GM11168 (cell line): ENCODE results near the gene TBCD.
"Not testable (repeated sequence)": the region's sequence is repeated elsewhere in the genome, so short reads cannot be mapped to it uniquely, and the experiment has no call there.

Experiments
- in situ Hi-C: fragments of 300-500 bp; cut with MboI; formaldehyde crosslinking; loops from one replicate; pipeline ENCODE4 v1.12.0; 2022; ENCODE audit warnings: low sequenced_read_pairs; ENCODE audit not compliant: unreplicated experiment

The TBCD gene

DNA sequence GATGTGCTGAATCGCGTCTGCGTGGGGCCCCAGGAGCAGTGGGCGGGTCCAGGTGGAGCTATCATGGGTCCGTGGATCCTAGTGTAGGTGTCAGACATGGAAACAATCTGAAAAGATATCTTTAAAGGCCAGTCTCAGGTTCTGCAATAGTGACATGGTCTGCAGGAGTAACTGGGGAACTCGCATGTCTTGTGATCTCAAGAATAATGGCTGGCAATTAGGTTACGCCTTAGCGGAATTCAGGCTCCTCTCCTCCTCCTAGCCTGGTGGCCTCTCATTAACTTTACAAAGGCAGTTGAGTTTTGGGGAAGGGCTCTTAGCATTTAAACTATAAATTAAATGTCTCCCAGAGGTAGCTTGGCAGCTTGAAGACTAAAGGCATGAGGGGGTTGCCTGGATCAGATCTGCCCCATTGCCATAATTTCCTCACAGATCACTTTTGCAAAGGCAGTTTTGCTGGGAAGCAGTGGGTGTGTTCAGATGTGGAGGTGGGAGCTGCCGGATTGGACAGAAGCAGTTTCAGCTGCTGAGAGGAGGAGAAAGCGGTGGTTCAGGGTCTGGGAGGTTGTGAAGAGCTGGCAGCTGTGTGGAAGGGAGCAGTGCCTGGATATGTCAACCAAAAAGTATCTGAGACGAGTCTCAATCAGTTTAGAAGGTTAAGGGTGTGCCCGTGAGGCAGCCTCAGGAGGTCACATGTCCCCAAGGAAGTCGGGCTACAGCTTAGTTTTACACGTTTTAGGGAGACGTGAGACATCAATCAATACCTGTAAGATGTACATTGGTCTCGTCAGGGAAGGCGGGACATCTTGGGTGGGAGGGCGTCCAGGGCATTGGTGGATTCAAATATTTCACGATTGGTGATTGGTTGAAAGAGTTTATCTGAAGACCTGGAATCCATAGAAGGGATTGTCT is 2.7 kb downstream of the TBCD start:
- in situ Hi-C loops = no loop called here

DNA sequence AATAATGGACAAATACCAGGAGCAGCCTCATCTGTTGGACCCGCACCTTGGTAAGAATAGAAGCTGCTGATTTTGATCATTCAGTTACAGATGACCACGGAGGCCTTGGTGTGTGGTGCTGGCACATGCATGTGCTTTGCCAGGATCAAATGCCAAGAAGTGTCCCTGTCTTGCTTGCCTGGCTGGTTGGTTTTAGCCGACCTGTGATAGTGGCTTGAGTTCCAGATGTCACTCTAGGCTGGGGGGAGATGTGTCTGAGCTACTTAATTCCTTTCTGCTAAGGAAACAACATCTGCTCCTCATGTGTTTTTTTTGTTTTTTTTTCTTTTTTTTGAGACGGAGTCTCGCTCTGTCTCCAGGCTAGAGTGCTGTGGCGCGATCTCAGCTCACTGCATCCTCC is 4.3 kb downstream of the TBCD start:
- in situ Hi-C loops = no loop called here

DNA sequence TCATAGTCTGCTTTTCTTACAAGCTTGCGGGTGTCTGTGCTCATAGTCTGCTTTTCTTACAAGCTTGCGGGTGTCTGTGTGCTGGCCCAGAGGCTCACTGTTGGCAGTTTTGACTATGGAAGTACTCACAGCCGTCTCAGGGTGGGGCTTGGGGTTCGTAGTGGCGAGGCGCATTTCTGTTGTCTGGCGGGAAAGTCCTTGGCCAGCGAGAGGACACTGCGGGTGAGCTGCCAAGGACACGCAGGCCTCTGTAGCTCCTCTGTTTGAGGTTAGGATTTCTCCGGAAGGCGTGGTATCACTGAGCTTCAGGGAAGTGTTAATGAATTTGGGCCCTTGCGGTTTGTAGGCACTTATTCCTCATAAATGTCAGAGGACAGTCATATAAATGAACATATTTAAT is 13.5 kb downstream of the TBCD start:
- in situ Hi-C loops = no loop called here

DNA sequence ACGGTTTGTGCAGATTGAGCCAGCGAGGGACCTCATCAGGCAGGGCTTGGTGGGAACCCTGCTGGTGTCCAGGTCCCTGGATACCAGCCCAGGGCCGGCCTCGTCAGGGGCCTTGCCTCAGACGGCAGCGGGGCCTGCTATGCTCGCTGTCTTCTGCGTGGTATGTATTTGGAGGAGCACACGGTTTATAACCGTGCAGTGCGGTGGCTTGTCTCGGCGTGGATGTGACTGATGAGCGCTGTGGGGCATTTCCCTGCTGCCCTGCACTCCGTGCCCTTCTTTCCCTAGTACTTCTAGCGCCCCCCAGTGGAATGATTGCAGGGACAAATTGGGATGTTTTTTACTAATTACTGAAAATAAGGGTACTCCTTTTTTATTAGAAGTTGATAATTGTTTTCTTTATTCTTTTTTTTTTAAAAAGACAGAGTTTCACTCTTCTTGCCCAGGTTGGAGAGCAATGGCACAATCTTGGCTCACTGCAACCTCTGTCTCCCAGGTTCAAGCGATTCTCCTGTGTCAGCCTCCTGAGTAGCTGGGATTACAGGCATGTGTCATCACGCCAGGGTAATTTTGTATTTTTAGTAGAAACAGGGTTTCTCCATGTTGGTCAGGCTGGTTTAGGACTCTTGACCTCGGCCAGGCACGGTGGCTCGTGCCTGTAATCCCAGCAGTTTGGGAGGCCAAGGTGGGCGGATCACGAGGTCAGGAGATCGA is 15.3 kb downstream of the TBCD start:
- in situ Hi-C loops = no loop called here

DNA sequence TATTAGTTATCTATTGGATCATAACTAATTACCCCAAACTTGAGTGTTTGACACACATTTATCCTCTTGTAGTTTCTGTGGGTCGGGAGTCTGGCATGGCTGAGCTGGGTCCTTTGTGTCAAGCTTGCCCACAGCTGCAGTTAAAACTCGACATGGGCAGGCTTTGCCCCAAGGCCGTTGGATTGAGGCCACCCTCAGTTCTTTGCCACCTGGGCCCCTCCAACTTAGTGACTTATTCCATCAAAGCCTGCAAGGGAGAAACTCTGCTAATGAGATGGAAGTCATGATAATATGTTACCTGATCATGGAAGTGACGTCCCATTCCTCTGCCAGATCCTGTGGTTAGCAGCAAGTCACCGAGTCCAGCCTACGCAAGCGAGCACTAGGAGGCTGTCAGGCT is 17.2 kb downstream of the TBCD start:
- in situ Hi-C loops = no loop called here

DNA sequence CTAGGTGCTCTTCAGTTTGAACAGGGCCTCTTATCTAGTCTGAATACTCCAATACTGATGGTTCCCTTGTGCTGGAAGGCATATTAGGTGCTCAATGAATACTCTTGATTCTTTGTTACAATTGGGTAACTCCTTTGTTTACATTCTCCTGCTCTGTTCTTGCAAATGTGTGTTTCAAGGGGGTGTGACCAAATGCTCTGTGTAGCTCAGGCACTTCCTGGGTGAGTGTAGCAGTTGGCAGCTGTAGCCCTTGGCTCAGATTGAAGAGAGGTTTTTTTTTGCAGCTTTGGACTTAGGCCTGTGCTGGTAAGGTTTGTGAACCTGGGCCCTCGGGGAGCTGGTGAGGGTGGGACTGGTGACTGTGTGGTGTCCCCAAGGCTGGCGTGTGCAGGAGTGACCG is 20.2 kb downstream of the TBCD start:
- in situ Hi-C loops = no loop called here

DNA sequence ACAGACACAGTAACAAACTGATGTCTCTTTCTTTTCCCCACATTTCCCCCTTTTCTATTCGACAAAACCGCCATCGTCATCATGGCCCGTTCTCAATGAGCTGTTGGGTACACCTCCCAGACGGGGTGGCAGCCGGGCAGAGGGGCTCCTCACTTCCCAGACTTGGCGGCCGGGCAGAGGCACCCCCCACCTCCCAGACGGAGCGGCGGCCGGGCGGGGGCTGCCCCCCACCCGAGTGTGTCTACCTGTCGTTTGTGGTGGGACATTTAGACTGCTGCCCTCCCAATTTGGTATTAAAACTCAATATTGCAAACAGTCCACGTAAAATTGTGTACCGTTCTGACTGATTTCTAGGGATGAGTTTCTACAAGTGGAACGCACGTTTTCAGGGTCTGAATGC is 22.6 kb downstream of the TBCD start:
- in situ Hi-C loops = not testable (repeated sequence)

DNA sequence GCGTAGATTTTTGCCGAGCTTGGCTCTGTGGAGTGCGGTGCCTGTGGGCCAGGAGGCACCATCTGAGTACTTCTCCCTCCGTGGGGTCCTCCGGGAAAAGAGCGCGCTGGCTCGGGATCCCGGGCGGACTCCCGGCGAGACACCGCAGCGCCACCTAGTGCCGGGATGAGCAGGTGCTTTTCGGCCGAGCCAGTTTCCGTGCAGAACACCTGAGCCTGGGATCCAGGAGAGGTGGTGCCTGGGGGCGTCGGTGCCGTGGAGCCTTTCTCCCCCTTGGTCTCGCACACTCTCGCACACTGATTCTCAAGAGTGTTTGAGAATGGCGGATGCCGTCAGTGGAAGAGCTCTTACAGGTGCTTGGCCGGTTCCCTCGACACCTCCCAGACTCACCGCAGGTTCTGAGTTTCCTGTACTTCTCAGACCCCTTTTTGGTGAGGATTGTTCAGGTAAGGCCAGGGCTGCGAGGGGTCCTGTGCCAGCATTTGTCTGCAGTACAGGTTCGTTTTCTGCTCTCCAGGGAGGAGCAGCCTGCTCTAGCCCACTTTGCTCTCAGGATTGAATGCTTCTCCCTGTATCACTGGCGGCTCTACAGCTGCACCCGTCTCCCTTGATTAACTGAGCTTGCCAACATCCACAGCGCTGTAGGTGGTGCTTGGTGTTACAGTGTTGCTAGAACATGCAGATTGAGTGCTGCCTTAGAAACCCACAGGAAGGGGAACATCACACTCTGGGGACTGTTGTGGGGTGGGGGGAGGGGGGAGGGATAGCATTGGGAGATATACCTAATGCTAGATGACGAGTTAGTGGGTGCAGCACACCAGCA is 23.3 kb downstream of the TBCD start:
- in situ Hi-C loops = no loop called here

DNA sequence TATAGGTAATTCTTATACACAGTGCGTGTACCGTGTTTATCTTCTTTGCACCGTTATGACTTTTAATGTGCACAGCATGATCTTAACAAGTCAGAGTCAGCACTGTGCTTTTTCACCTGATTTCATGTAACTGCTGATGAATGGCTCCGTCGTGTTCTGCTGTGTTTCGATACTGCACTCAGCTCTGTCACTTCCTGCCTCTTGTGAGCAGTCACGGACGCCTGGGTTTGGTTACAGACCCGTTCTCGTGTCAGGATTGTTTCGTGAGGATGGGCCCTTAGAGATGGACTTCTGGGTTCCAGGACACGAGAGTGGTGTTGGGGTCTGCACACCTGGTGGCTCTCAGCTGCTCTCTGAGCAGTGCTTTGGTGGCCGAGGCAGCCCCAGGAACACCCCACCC is 24.6 kb downstream of the TBCD start:
- in situ Hi-C loops = no loop called here

DNA sequence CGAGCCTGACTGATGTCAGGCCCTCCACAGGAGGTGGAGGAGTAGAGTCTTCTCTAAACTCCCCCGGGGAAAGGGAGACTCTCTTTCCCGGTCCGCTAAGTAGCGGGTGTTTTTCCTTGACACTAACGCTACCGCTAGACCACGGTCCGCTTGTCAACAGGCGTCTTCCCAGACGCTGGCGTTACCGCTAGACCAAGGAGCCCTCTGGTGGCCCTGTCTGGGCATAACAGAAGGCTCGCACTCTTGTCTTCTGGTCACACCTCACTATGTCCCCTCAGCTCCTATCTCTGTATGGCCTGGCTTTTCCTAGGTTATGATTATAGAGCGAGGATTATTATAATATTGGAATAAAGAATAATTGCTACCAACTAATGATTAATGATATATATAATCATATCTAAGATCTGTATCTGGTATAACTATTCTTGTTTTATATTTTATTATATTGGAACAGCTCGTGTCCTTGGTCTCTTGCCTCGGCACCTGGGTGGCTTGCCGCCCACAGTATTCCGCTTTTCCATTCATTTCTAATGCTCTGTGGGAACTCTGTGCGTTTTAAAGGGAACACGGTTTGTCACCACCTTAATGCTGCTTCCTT is 26.0 kb downstream of the TBCD start:
- in situ Hi-C loops = not testable (repeated sequence)

DNA sequence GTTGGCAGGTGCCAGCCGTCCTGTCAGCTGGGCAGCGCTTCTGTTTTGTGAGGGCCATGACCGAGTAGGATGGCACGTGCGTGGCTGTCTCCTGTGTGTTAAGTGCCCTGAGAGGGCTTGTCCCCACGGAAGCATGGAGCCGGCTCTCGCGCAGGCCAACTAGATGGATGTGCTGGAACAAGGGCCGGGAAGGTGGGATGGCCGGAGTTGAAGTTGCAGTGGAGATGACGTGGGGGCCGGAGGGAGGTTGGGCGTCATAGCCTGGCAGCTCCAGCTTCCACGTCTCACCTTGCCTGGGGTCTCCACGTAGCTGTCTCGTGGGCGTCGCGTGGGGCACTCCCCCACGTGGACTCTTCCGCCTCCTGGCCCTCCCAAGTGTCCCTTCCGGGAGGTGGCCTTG is 27.7 kb downstream of the TBCD start:
- in situ Hi-C loops = no loop called here

DNA sequence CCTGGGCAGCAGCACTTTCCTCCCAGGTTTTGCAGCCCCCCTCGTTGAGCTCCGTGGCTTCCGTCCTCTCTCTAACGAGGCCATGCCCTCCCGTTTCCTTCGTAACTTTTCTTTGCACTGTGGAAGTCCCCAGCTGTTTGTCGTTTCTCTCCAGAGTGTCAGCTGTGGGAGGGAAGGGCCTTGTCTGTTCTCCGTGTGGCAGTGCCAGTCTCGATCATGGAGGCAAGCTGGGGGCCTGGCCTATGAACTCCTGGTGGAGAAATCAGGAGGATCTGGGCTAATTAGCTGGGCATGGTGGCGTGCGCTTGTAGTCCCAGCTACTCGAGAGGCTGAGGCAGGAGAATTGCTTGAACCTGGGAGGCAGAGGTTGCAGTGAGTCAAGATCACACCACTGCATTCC is 28.3 kb downstream of the TBCD start:
- in situ Hi-C loops = no loop called here

DNA sequence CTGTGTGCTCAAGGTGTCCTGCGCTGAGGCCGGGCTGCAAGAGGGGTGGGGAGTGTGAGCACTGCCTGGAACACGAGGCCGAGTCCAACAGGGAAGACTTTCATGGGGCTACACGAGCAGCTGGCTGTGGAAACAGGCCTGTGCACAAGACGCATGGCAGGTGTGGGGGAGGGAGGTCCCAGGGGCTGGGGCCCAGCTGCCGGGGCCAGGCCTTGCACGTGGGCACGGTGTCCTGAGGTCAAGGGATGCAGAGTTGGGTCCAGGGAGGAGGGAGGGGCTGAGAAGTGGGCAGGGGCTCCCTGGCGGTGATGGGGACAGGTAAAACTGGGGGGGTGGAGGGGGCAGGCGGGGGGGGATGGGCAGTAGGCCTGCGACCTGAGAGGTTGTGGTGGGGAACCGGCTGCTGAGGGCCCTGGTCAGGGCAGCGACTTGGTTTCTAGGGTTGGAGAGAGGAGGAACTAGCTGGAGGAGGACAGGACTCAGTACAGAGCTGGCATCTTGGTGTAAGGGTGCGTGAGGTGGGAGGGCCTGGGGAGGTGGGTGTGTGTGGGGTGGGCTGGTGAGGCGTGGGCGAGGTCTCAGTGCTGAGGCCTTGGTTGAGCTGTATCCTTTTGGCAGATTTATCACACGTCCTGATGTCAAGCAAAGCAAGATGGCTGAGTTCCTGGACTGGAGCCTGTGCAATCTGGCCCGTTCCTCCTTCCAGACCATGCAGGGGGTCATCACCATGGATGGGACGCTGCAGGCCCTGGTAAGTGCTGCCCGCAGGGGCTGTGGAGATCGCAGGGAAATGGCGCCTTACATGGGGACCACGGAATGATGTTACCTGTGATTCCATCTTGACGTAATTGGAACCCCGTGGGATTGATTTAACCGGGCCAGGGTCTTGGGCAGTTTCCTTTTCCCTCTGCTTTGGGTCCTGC is 29.4 kb downstream of the TBCD start:
- in situ Hi-C loops = no loop called here

DNA sequence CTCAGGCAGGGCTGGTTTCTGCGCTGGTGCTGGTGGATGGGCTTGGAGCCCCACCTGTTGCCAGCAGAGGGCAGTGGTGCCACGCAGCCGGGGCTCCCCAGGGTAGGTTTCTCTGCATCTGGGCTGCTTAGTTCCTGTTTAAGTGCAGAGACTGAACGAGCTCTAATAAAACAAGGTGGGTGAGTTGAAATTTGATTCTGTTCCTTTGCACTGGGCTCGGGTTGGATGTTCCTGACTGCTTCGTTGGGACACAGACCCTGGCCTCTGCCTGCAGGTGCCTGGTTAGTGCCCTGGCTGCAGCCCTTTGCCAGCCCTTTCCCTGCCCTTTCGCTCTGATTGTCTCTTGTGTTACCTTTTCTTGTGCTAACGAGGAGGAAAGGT is 30.0 kb downstream of the TBCD start:
- in situ Hi-C loops = no loop called here

DNA sequence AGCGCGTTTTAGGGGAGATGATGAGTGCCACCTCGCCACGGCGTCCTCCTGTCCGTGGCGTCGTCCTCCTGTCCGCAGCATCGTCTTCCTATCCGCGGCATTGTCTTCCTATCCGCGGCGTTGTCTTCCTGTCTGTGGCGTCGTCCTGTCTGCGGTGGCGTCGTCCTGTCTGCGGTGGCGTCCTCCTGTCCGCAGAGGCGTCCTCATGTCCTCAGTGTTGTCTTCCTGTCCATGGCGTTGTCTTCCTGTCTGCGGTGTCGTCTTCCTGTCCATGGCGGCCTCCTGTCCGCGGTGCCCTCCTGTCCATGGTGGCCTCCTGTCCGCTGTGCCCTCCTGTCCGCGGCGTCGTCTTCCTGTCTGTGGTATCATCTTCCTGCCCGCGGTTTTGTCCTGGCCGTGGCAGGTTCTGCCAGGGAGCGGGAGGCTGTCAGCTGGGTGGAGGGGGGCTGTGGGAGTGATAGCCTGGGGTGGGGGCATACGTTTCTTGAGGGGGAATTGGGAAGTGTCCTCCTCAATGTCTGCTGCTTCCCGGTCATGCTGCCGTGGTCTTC is 30.9 kb downstream of the TBCD start:
- in situ Hi-C loops = no loop called here

DNA sequence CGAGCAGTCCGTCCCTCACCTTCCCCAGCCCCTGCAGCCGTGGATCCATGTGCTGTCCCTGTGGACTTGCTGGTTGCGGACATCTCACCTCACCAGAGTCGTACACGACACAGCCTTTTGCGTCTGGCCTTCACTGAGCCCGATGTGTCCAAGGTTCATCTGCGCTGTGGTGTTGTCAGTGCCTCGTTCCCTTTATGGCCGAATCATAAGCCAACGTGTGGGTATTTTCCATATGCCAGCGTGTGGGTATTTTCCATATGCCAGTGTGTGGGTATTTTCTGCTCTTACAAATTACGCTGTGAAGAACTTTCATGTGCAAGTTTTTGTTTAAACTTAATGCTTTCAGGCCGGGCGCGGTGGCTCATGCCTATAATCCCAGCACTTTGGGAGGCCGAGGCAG is 31.6 kb downstream of the TBCD start:
- in situ Hi-C loops = no loop called here

DNA sequence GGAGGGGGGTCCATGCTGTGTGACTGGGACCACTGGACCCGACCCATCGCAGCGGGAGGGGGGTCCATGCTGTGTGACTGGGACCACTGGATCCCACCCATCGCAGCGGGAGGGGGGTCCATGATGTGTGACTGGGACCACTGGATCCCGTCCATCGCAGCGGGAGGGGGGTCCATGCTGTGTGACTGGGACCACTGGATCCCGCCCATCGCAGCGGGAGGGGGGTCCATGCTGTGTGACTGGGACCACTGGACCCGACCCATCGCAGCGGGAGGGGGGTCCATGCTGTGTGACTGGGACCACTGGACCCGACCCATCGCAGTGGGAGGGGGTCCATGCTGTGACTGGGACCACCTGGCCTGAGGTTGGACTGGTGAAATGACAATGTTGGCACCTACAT is 33.7 kb downstream of the TBCD start:
- in situ Hi-C loops = not testable (repeated sequence)

DNA sequence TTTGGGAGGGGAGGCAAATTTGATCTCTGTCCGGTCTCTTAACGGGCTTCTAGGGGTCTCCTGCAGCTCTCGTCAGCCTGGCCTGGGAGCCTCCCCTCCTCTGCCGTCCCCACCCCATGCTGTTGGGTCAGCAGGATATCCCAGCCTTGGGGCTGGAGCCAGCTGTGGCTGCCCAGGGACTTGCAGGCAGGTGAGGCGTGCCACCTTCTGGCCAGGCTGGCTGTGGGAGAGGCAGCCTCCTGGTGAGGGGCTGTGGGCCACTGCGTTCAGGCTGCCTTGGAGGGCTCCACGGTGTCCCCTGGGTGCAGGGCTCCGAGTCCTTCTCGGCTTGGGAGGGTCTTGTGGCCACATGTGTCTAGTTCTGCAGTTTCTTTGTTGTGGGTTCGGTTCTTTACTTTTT is 34.6 kb downstream of the TBCD start:
- in situ Hi-C loops = no loop called here
